C4-2B (cell line): Measurements from ENCODE around the gene NAA60.

Source experiments
- CTCF ChIP-seq: fragments of 450-650 bp; conservative IDR thresholded peaks from 2 replicates; pipeline ENCODE4 v1.5.1; 2017; ENCODE audit warnings: mild to moderate bottlenecking
- ZFX ChIP-seq: fragments of 450-650 bp; IDR thresholded peaks from 2 replicates; pipeline ENCODE4 v1.6.1; 2017

GRCh38 chr16:3496386-3496785 lies 52.9 kb downstream of the NAA60 start:
- TF ChIP-seq CTCF (no peak), ZFX (no peak)
